Measurements from ENCODE around the gene TNIP1.
A peak's percentile ranks its signal among the peaks of the same experiment; 100 is the strongest.

TNIP1 gene

DNA sequence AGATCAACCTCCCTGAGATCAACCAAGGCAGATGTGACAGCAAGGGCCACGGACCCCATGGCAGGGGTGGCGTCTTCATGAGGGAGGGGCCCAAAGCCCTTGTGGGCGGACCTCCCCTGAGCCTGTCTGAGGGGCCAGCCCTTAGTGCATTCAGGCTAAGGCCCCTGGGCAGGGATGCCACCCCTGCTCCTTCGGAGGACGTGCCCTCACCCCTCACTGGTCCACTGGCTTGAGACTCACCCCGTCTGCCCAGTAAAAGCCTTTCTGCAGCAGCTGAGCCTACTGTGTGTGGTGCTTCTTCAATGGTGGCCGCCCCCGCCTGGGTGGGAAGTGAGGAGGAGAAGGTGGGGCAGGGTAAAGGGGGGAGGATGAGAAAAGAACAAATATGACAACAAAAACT, 52.1 kb downstream of the TNIP1 start:
- no peak overlapping the region for H3K27ac ChIP-seq
- DNase-seq (ENCODE audit: low read depth, low spot score): no peak

DNA sequence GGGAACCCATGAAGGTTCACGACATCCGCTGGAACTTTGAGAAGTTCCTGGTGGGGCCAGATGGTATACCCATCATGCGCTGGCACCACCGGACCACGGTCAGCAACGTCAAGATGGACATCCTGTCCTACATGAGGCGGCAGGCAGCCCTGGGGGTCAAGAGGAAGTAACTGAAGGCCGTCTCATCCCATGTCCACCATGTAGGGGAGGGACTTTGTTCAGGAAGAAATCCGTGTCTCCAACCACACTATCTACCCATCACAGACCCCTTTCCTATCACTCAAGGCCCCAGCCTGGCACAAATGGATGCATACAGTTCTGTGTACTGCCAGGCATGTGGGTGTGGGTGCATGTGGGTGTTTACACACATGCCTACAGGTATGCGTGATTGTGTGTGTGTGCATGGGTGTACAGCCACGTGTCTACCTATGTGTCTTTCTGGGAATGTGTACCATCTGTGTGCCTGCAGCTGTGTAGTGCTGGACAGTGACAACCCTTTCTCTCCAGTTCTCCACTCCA, 52.8 kb downstream of the TNIP1 start:
- DNase-seq (ENCODE audit: low read depth, low spot score): no peak
- no peak overlapping the region for H3K27ac ChIP-seq

DNA sequence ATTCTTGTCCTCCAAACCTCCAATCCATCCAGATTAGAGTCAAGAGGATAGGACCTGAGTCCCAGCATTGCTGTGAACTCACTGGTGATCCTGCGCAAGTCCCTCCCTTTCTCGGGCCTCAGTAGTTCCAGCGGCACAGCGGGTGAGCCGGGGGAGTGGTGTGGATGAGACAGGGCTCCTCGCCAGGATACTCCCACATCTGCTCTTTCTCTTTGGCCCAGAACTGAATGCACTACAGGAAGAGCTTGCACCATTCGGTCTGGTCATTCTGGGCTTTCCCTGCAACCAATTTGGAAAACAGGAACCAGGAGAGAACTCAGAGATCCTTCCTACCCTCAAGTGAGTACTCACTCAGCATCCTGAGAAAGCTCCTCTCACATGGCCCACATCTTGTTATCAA, 54.2 kb downstream of the TNIP1 start:
- H3K27ac ChIP-seq: no peak overlapping the region
- DNase-seq (ENCODE audit: low read depth, low spot score): no peak

DNA sequence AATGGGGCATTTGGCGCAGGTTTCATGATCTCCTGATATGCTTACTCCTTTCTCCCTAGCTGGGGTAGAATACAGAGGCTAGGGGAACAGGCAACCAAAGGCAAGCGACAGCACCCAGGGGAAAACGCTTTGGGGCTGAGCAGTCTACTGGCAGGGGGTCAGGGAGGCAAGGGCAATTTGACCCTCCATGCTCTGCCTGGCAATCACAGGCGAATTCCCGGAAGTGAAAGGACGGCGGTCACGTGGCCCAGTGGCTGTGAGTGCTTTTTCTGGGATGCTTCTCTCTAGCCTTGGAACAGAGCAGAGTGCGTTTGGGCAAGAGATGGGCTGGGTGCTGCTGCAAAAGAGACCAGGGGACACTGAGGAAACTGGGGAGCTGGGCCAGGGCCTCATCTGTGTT, 54.7 kb downstream of the TNIP1 start:
- H3K27ac ChIP-seq: no peak overlapping the region
- no peak for DNase-seq (ENCODE audit: low read depth, low spot score)

DNA sequence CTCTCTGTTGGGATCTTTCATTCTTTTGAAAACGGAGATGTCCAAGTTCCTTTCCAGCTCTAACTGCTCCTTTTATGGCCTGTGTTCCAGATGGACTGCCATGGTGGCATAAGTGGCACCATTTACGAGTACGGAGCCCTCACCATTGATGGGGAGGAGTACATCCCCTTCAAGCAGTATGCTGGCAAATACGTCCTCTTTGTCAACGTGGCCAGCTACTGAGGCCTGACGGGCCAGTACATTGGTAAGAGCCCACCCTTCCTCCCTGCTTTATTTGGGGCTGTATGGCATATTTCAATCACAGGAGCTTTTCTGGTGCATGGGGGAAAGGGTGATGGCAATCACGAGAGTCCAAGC, 55.6 kb downstream of the TNIP1 start:
- DNase-seq (ENCODE audit: low read depth, low spot score): no peak
- peak overlapping the region; percentile 95 for H3K27ac ChIP-seq

DNA sequence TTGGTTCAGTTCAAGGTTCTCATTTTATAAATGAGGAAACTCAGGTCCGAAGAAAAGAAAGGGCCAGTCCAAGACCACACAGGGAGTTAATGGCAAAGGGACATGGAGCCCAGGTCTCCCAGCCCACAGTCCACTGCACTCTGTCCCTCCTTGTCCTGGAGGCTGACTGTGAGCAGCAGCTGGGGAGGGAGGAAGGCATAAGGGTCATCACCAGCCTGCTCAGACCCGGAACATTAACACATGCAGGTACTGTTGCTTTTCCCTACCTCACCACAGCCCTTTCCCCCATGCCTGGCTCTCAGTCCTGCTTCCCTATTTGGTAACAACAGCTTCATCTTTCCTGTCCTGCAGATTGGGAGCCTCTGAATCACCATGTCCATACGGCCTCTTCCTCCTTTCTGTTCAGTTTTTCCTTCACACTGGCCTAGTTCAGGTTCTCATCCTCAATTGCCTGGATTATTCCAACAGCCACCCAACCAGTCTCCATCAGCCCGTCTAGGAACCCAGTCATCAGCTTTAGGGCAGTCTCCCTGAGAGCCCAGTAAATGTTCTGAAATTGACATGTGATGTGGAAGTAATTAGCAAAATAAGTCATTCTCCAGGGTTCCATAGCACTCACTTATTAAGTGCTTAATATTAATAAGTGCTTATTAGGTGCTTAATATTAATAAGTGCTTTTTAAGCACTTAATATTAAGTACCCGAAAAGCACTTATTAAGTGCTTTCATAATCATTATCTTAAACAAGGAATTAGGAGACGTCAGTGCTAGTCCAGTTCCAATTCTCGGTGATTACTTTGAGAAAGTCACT, 56.2 kb downstream of the TNIP1 start:
- H3K27ac ChIP-seq: peak overlapping the region; percentile 95
- no peak for DNase-seq (ENCODE audit: low read depth, low spot score)

DNA sequence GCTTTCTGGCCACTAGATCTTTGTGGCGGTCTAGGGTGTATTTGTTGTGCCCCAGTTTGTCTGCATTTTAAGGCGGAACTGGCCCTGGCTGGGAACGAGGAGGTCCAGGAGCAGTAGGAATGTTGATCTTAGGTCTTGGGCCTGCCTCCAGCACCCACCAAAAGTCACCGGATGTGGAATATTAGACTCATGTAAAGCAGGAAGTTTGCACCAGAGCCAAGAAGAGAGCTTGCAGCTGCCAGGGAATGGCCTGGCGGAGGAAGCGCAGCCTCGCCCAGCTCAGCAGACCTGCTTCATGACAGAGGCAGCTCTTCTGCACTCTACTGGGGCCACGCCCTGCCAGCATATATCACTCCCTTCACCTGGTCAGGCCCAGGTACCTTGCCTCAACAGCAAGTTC, 57.2 kb downstream of the TNIP1 start:
- H3K27ac ChIP-seq: peak overlapping the region; percentile 95
- peak; percentile 64 for DNase-seq (ENCODE audit: low read depth, low spot score)

DNA sequence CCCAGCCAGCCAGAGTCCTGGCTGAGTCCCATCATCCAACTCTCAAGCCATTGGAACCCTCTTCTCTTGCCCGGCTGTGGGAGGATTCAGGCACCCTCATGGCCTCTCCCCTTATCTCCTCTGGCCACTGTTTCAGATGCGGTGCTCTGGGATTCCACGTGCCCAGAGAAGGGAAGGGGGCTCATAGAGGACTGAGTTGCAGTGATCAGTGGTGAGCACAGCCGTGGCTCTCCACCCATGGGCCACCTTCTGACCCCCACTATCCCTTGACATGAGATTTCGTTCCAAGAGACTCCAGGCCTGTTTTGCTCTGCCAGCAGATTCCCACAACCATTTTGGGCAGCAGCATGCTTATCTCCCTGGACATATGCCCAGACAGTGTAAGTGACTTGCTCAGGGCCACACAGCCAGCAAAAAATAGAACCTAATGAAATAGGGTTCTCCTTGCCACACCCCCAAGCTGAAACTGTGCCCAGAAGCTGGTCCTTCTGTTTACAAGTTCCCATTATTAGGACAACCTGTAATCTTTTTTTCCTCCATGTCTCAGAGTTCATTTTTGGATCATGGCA, 57.7 kb downstream of the TNIP1 start:
- no peak for DNase-seq (ENCODE audit: low read depth, low spot score)
- peak overlapping the region; percentile 95 for H3K27ac ChIP-seq

DNA sequence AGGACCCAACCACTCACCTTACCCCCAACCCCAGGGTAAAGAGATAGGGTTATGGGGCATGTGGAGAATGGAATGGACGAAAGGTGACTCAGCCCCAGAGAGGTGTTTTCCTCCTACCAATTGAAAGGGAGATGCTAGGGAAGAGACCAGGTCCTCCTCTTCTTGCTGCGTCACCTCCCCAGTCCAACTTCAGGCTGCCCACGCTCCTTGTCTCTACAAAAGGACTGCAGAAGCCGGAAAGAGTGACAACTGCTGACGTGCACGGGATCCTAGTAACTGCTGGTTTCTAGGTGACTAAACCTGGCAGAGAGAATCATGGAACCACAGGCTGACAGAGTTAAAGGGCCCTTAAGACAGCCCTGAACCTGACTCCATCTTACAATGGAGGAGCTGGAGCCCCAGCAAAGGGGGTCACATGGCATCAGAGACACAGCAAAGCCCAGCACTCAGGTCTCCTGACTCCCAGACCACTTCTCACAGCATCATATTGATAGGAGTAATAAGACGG, 58.3 kb downstream of the TNIP1 start:
- peak; percentile 79 for DNase-seq (ENCODE audit: low read depth, low spot score)
- peak overlapping the region; percentile 95 for H3K27ac ChIP-seq

DNA sequence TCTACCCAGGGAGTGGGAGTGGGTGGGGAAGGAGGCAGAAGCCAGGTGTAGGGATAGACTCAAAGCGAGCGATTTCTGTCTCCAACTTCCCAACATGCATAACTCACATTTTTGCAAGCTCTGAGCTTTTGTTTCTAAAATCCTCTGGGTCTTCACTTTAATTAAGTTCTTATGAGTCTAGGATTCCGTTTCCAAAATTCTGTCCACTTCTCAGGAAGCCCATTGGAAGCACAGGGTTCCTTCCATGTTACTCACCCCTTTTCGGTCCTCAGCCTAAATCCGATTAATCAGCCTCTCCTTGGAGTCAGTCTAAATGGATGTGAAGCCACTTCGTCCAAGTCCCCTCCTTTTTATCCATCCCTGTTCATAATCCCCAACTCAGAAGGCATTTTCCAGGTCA, 59.1 kb downstream of the TNIP1 start:
- H3K27ac ChIP-seq: peak overlapping the region; percentile 95
- no peak for DNase-seq (ENCODE audit: low read depth, low spot score)

DNA sequence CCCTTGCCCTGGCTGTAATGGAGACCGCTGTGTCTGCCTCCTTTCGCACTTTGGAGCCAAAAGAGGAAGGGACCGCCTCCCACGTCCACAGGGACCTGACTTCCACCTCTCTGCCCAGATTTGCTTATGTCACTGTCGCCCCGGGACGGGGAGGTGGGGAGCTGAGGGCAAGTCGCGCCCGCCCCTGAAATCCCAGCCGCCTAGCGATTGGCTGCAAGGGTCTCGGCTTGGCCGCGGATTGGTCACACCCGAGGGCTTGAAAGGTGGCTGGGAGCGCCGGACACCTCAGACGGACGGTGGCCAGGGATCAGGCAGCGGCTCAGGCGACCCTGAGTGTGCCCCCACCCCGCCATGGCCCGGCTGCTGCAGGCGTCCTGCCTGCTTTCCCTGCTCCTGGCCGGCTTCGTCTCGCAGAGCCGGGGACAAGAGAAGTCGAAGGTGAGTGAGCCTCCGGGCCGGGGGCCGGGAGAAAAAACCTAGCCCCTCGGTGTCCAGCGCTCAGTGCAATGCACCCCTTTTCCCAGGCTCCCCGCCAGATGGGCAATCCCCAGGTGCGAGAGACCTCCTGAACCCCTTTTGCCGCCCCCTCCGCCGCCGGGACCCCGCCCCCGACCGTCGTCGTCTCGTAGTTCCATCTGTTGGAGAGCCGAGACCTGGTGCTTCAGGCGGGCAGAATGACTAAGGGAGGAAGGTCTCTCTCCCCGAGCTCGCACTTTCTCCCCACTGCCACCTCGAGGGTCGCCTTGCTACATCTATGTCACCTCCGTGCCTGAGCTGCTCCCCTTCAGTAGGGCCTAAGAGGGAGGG, 60.3 kb downstream of the TNIP1 start, which contains the start of gene GPX3:
TSS of gene GPX3 (plus strand) at position 288 of the 807 bp plus-strand sequence. CDS start at position 352, 64 bp downstream.
- peak within 1 kb of the TSS; percentile 95 for H3K27ac ChIP-seq
- no peak for DNase-seq (ENCODE audit: low read depth, low spot score)

DNA sequence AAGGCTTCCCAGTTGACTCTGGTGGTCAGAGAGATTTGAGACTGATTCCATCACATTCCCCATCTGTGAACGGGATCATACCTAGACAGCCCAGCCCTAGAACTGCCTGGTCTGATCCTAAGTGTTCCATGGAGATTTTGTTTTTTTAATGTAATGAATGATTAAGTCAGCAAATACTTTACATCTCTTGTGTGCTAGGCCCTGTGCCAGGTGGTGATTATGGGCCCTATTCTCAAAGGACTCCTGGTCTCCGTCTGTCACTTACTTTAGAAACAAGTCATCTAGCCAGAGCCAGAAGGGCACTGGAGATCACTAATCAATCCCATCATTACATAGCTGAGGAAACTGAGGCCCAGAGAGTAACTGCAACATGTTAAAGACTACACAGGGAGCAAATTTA, 61.5 kb downstream of the TNIP1 start:
- no peak overlapping the region for H3K27ac ChIP-seq
- no peak for DNase-seq (ENCODE audit: low read depth, low spot score)

DNA sequence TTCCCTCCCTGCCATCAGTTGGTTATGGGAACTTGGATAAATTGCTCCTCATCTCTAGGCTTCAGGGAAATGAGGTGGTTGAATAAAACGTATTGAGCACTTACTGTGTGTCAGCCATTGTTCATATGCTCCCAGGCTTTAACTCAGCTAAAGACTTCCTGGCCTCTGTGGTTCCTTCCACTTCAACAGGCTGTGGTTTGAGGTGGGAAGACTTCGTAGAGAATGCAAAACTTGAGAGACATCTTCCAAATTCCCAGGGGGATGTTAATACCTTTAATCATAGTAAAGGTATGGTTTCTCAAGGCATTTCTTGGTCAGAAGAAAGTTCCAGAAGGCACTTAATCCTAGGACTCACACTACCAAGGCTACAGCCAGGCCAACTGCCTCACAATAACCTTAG, 62.0 kb downstream of the TNIP1 start:
- no peak overlapping the region for H3K27ac ChIP-seq
- DNase-seq (ENCODE audit: low read depth, low spot score): no peak

DNA sequence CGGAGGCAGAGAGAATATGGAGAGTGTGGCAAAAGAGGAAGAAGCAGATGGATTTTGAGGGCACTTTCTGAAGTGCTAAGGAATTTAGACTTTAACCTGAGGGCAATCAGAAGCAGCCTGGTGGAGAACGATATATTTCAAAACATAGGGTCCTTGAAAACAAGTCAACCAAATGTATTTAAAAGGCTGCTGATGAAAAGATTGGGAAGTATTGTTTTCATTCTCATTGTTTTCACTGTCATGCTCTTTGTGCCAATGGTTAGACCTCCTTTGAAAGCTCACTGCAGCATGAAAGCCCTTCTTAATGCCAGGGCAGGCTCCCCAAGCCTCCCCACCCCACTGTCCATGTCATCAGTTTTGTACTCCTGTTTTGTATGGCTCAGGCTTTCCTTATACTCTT, 62.9 kb downstream of the TNIP1 start:
- no peak for DNase-seq (ENCODE audit: low read depth, low spot score)
- H3K27ac ChIP-seq: no peak overlapping the region

DNA sequence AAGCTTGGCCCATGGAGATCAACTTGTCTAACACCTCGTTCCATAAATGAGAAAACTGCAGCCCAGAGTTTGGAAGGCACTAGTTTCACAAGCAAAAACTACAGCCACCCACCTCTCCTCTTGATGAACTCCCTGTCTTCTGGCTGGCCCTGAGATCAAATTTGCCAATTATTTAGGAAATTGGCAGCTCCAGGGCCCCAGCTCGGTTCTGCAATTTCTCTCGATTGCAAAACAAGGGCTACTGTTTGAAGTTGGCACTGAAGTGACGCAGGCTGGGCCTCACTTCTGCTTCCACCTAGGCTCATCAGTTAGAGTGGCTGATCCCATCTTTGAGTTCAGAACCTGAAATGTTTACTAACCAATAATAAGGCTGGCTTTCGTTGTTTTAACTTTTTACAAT, 64.1 kb downstream of the TNIP1 start:
- H3K27ac ChIP-seq: no peak overlapping the region
- no peak for DNase-seq (ENCODE audit: low read depth, low spot score)

DNA sequence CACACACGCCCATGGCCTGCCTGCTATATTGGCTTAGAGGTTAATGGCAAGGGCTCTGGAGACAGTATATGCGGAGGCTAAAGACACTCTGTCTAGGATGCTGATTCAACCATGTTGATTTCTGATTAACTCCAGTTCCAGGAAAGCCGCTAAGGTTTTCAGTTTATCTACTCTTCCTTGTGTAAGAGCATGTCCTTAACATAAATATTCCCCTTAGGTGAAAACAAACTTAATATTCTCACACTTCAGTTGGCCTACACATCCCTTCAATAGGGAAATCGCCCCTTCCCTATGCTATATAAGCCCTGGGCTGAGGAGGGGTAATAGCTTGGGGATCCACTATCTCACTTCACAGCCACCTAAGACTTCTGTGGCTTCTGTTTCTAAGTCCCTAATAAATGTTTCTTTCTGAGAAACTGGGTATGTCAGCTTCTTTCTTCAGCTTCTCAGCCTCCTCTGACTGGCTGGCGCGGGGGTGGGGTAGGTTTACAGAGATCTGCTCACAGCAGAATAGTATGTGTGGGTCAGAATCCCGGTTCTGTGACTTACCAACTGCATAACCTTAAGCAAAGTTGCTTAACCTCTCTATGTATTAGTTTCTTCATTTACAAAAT, 64.8 kb downstream of the TNIP1 start:
- DNase-seq (ENCODE audit: low read depth, low spot score): no peak
- H3K27ac ChIP-seq: no peak overlapping the region

DNA sequence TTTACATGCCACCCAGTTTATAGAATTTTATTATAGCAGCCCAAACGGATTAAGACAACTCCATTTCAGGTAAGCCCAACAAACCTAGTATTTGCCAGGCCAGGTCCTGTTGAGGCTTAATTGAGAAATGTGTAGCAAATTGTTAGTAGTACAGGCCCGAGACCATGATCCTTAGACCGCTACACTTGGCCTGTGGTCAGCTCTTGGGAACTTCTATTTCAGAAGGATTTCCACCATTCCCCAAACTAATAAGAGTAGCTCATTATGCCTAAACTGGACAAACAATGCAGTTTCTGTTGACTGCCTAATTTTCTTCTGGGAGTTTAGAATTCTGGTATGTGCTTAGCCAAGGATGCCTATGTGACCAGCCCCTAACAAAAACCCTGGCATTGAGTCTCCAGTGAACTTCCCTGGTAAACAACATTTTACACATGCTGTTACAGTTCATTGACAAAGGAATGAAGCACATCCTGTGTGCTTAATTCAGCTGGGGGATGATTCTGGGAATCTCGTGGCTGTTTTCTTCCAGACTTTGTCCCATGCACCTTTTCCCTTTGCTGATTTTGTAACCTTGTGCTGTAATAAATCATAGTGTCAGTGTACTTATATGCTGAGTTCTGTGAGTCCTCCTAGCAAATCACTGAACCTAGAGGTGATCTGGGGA, 66.0 kb downstream of the TNIP1 start:
- no peak overlapping the region for H3K27ac ChIP-seq
- no peak for DNase-seq (ENCODE audit: low read depth, low spot score)

DNA sequence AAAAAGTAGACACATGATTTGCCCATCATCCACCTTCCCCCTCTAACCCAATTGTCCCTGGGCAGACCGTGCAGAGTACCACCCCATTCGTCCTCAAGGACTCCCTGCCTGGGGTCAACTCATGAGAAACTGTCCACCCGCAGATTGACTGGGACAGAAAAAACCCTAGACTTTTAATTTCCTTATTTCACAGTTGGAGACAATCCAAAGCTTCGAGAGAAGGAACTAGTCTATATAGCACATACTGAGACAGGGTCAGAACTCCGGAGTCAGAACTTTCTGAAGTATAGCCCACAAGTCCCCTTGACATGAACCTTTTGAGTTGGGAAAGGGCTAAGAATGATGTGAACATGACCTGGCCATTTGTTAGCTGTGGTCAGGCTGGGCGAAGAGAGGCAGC, 68.0 kb downstream of the TNIP1 start:
- DNase-seq (ENCODE audit: low read depth, low spot score): no peak

DNA sequence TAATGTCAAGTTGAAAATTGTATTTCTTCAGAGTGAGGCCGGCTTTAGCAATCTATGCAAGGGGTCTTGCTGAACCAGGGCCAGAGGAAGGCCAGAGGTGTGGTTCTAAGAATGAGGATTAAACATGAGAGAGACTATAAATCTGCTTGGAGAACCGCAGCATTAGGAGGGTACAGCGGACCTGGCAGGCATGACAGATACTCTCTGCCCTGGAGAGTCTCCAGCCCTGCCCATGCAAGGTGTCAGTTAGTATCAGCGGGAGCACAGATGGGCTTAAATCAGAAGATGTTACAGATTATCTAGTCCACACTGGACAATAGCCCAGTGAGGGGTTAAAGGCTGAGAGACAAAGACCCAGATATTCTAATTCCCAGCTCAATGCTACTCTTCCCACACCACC, 71.9 kb downstream of the TNIP1 start:
- no peak for DNase-seq (ENCODE audit: low read depth, low spot score)
- H3K27ac ChIP-seq: no peak overlapping the region

More for the DNA sequence above, 68.0 kb downstream of the TNIP1 start:
- H3K27ac ChIP-seq: no peak overlapping the region

DNA sequence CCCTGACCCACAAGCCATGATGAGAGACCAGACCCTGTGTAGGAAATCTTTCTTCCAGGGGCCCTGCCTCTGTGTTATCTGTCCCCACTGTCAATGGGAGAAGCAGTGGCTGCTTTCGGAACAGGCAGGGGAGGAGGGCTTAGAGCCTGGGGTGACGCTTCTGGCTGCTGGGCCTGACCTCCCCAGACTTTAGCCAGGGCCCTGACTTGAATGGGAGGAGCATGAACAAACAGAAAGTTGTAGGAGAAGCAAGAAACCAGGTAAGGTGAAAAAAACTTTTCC, 72.7 kb downstream of the TNIP1 start:
- DNase-seq (ENCODE audit: low read depth, low spot score): no peak
- H3K27ac ChIP-seq: no peak overlapping the region

All from epithelial cell of prostate (primary cell).